GM06990 (cell line): Measurements from ENCODE around the gene PRICKLE2.

Experiments
- DNase-seq: peaks from one replicate; pipeline ENCODE4 v3.0.0-alpha.2; 2011; ENCODE audit not compliant: insufficient read length; ENCODE audit errors: extremely low read depth
- H3K27me3 ChIP-seq: replicated peaks from 2 replicates; pipeline ENCODE4 v1.6.0; 2011; ENCODE audit warnings: low read length; ENCODE audit not compliant: control insufficient read depth, insufficient read depth
- H3K36me3 ChIP-seq: 2 replicates; pipeline ENCODE4 v1.5.1; 2011; ENCODE audit warnings: low read length; ENCODE audit not compliant: control insufficient read depth, insufficient read depth
- H3K4me3 ChIP-seq: replicated peaks from 2 replicates; pipeline ENCODE4 v1.5.1; 2011; ENCODE audit warnings: low read depth, mild to moderate bottlenecking, control low read depth, low read length
- TF ChIP-seq, protein P1 (sequence below): IDR thresholded peaks from 2 replicates; pipeline ENCODE4 v1.5.1; 2011; ENCODE audit warnings: low read length, control low read depth, mild to moderate bottlenecking, inconsistent platforms; ENCODE audit not compliant: insufficient read depth, poor library complexity, severe bottlenecking

The PRICKLE2 gene

DNA sequence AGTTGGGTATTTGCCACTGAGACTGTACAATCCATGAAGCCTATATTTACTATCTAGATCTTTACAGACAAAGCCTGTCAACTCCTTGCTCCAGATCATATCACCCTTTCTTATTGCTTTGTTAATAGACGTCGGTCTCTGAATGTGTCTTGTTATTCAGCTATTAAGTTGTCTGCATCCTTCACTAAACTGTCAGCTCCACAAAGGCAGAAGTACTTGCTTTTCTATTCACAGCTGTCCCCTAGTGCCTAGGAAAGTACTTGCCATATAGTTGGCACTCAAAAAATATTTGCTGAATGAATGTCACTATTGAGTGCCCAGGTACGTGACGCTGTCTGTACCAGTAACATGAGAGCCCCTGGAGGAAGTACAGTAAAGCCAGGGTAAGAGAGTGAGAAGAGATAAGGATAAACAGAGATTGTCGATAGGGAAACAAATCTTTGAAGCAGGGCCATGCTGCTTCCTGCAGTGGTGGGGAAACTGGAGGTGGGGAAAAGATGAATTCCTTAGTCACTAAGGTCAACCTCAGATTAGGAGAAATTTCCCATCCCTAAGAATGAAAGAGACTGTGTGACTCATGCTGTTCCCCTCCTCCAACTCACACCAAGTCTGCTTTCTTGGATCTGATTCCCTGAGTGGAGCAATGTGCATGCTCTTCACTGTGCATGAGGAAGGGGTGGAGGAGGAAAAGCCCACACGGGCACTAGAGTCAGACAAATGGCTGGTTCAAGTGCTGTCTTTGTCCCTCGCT is 36.3 kb downstream of the PRICKLE2 start:
- no peak overlapping the region for H3K4me3 ChIP-seq
- H3K27me3 ChIP-seq, result no peaks in the 10 kb centered on the region
- TF ChIP-seq, protein P1, sequence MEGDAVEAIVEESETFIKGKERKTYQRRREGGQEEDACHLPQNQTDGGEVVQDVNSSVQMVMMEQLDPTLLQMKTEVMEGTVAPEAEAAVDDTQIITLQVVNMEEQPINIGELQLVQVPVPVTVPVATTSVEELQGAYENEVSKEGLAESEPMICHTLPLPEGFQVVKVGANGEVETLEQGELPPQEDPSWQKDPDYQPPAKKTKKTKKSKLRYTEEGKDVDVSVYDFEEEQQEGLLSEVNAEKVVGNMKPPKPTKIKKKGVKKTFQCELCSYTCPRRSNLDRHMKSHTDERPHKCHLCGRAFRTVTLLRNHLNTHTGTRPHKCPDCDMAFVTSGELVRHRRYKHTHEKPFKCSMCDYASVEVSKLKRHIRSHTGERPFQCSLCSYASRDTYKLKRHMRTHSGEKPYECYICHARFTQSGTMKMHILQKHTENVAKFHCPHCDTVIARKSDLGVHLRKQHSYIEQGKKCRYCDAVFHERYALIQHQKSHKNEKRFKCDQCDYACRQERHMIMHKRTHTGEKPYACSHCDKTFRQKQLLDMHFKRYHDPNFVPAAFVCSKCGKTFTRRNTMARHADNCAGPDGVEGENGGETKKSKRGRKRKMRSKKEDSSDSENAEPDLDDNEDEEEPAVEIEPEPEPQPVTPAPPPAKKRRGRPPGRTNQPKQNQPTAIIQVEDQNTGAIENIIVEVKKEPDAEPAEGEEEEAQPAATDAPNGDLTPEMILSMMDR, result no peak
- H3K36me3 ChIP-seq, result no peaks in the 10 kb centered on the region
- no peak for DNase-seq

DNA sequence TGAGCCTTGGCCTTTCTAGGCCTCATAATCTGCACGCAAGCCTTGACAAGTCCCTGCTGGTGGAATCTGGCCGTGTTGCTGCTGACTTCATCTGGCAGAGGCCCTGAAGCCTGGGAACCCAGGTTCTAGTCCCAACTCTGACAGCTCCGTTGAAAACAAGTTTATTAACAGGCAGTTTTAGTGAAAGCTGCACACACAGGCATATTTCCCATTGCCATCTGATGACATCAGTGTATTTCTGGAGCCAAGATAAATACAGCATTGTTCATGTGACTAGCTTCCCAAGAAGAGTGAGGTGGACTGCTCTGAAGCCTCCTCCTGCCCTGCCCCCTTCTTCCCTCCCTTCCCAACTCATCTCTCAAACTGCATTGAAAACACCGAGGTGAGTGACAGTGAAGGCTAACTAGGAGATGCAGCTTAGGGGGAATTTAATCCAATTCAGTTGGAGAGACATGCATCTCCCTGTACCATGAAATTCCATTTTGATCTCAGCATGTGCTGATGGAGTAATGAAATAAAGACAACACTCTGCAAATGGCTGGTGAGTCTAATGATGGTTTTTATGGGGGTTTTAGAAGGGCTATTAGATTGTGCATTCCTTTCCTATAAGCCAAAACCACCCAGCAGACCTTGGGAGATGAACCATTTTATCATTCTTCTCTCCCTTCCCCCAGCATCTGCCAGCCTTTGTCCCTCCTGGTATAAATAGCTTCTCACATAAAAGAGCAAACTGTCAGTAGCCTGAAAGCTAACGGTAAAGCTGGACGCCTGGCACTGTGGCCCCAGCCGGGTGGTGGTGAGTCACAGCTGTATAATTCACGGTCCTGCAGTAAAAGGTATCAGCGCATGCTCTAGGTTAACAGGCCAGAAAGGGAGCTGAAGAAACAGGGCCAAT is 38.0 kb downstream of the PRICKLE2 start:
- Histone ChIP-seq H3K4me3 (no peak overlapping the region), H3K27me3 (no peaks in the 10 kb centered on the region), H3K36me3 (no peaks in the 10 kb centered on the region)
- no peak for DNase-seq
- TF ChIP-seq, protein P1, result no peak

DNA sequence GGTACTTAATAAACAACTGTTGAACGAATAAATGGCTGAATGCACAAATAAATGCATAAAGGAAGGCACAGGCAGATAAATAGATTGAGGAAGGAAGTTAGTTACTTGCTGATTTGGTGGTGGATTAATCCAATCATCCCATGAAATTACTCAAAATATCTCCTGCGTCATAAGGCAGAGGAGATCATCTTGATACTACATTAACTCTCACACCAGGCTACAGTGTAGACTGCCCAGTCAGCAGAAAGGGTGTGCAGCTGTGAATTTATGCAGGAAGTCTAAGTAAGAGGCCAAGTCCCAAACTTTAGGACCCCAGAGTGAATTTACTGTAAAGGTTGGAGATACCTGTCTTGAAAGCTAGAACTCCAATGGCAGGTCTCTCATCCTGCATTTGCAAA is 38.6 kb downstream of the PRICKLE2 start:
- TF ChIP-seq, protein P1, result no peak
- DNase-seq, result no peak
- H3K36me3 ChIP-seq, result no peaks in the 10 kb centered on the region
- H3K4me3 ChIP-seq, result no peak overlapping the region
- H3K27me3 ChIP-seq, result no peaks in the 10 kb centered on the region

DNA sequence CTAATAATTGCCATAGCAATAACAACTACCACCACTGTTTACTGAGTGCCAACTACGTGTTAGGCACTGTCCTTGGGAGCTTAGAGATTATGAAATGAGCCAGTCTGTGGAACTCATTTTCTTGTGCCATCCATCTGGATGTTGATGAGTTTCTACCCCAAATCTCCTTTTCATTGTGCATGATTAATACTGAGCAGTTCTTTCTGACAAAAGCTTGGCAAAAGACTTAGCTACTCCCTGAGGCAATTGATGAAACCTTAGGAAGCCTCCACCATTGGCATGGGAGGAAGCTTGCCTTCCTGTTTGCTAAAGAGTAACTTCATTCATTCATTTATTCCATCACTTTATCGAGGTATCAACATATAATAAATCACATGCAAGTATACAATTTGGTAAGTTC is 39.8 kb downstream of the PRICKLE2 start:
- TF ChIP-seq, protein P1, result no peak
- no peak overlapping the region for H3K4me3 ChIP-seq
- H3K36me3 ChIP-seq, result no peaks in the 10 kb centered on the region
- H3K27me3 ChIP-seq, result no peaks in the 10 kb centered on the region
- no peak for DNase-seq

DNA sequence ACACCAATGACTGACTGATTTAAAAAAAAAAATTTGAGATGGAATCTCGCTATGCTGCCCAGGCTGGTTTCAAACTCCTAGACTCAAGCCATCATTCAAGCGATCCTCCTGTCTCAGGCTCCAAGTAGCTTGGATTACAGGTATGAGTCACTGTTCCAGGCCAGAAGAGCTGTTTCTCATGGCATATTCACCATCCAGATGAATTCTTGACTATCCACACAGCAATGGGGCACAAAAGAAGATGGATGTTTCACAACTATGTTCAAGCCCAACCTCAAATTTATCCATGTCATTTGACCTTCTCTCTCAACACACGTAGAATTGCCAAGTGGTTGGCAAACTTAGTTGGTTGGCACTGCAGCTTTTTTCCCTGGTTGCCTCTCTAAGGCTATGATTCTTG is 40.6 kb downstream of the PRICKLE2 start:
- no peaks in the 10 kb centered on the region for H3K27me3 ChIP-seq
- no peaks in the 10 kb centered on the region for H3K36me3 ChIP-seq
- no peak for DNase-seq
- no peak overlapping the region for H3K4me3 ChIP-seq
- TF ChIP-seq, protein P1, result no peak
